Testis (tissue), 2 donors: ENCODE measurements around the gene MRPL36.

ENCODE experiments used
- CTCF ChIP-seq, 3 experiments: fragments of 450-650 bp in 2 of 3; fragments of 200-600 bp in 1 of 3; sonication (generic) in 1 of 3; IDR thresholded peaks; one replicate each; pipeline ENCODE4 v1.5.1; 2016 to 2019; ENCODE audit warnings: antibody characterized with exemption in 3 of 3, mild to moderate bottlenecking in 2 of 3, moderate library complexity in 1 of 3
- POLR2A ChIP-seq: fragments of 450-650 bp; IDR thresholded peaks from one replicate; pipeline ENCODE4 v1.6.1; 2017; ENCODE audit warnings: antibody characterized with exemption, mild to moderate bottlenecking, moderate library complexity

GRCh38 chr5:1820381-1820780 lies 20.7 kb upstream of the MRPL36 start:
- TF ChIP-seq POLR2A (no peak), CTCF (IDR thresholded peaks at IDR 0.05) (no peak)
